KOPT-K1 (cell line): ENCODE measurements around the gene TBCD.
A peak's percentile ranks its signal among the peaks of the same experiment; 100 is the strongest.

Source experiments
- H3K27ac ChIP-seq: fragments of 200-600 bp; sonication (generic); 2 replicates; pipeline ENCODE4 v1.5.1; 2016; ENCODE audit warnings: antibody characterized with exemption, mild to moderate bottlenecking, low read depth, low read length; ENCODE audit not compliant: poor library complexity, severe bottlenecking
- H3K36me3 ChIP-seq: fragments of 200-600 bp; sonication (generic); 2 replicates; pipeline ENCODE4 v1.5.1; 2017; ENCODE audit warnings: antibody characterized with exemption, mild to moderate bottlenecking, low read length, moderate library complexity; ENCODE audit not compliant: insufficient read depth
- H3K9me3 ChIP-seq: fragments of 200-600 bp; sonication (generic); 2 replicates; pipeline ENCODE4 v1.5.1; 2017; ENCODE audit warnings: antibody characterized with exemption, low read length, mild to moderate bottlenecking; ENCODE audit not compliant: insufficient read depth, poor library complexity, severe bottlenecking

The TBCD gene

GRCh38 chr17:82863383-82863940, 111.6 kb downstream of the TBCD start:
- no peaks in the 10 kb centered on the region for H3K9me3 ChIP-seq
- H3K36me3 ChIP-seq: peaks cover 10% of the 10 kb centered on the region; the same call in 1 of the 2 replicates
- H3K27ac ChIP-seq: peak overlapping the region; percentile 91

GRCh38 chr17:82863941-82864712, 112.3 kb downstream of the TBCD start:
- peaks cover 10% of the 10 kb centered on the region; the same call in 1 of the 2 replicates for H3K36me3 ChIP-seq
- H3K9me3 ChIP-seq: no peaks in the 10 kb centered on the region
- peak overlapping the region; percentile 91 for H3K27ac ChIP-seq

DNA sequence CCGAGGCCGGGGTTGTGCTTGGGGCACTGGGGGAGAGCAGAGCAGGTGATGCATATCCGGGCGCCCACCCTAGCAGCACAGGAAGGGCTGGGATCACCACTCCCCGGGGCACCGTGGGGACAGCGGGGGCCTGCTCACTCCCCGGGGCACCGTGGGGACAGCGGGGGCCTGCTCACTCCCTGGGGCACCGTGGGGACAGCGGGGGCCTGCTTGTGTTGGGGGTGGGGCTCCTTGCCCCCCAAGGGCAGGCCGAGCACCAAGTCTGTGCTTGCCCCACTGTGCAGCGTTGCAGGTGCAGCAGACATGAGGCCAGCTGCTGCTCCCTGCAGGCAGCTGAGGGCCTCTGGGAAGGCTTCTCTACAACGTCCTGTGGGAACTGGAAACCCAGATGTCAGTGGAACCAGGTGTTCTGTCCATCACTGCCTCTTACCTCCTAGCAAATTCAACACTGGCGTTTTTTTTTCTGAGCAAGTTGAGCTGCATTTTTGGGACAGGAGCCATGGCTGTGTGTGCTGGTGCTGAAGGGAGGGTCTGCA, 112.9 kb downstream of the TBCD start:
- Histone ChIP-seq H3K36me3 (peaks cover 17% of the 10 kb centered on the region), H3K9me3 (no peaks in the 10 kb centered on the region), H3K27ac (peak overlapping the region; percentile 91)

DNA sequence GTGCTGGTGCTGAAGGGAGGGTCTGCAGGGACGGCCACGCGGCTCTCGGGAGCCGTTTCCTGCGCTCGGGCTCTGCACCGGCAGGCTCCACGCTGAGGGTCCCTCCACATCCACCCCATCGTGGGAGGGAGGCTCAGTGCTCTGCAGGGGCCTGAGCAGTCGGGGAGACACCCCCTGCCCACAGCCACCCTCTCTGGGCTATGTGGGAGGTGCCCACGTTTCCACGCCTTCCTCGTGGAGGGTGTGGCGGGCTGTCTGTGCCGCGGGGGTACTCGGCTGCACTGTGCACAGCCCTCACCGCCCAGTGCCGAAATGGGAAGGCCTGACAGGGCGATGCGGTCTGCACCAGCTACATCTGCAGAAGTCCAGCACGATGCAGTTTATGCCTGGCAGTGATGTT, 113.4 kb downstream of the TBCD start:
- Histone ChIP-seq H3K9me3 (no peaks in the 10 kb centered on the region), H3K36me3 (peaks cover 22% of the 10 kb centered on the region), H3K27ac (peak overlapping the region; percentile 91)

DNA sequence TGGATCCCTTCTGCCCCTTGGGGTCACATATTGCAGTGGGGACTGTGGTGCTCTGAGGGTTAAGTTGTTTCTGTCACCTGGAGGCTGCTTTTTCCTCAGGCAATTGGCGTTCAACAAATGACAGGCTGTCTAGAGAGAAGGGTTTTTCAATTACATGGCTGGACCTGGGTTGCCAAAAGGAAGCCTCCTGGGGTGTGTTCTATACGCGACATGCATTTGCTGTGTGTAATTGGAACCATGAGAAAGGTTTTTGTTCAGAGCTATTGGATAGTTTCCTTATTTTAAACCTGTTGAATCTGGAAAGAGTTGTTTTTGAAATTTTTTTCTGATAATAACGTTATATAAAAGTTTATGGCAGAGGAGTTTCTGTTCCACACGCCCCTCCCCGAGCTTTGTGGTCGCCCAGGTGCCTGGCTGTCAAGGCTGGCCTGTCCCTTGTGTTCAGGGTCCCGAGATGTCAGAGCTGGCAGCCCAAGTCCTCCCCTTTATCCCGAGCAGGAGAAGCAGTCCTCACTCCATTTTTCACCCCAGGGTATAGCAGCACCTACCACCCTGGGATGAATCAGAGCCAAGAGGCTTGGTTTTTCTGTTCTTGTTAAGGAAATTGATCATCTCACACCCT, 114.0 kb downstream of the TBCD start:
- no peaks in the 10 kb centered on the region for H3K9me3 ChIP-seq
- peak overlapping the region; percentile 91 for H3K27ac ChIP-seq
- H3K36me3 ChIP-seq: peaks cover 28% of the 10 kb centered on the region

- Histone ChIP-seq H3K36me3 (peaks cover 36% of the 10 kb centered on the region), H3K9me3 (no peaks in the 10 kb centered on the region), H3K27ac (peak overlapping the region; percentile 91)
Observed at GRCh38 chr17:82866590-82867191, 114.8 kb downstream of the TBCD start.

DNA sequence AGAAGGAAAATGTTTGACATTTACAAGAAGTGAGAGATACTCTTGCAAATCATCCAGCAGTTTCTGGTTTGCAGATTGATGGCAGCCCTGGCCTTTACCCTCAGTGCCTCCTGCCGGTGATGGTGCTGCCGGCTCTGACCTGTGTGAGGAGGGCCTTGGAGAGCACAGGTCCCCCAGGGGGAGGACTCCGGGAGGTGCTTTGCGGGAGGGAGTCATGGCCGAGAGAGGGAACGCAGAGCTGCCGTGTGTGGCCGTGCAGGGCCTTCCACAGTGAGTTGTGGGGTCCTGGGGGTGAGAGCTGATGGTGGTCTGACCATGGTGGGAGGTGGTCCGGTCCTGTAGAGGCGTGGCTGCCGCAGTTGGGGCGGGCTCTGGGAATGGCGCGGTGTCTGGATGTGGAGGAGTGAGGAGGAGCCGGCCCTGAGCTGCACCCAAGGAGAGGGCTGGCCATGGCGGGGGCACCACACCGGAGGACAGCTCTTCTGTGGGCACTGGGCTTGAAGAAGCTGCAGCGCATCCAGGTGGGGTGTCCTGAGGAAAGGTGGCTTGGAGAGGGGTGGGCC, 116.0 kb downstream of the TBCD start:
- peaks cover 48% of the 10 kb centered on the region for H3K36me3 ChIP-seq
- no peaks in the 10 kb centered on the region for H3K9me3 ChIP-seq
- H3K27ac ChIP-seq: no peak overlapping the region

DNA sequence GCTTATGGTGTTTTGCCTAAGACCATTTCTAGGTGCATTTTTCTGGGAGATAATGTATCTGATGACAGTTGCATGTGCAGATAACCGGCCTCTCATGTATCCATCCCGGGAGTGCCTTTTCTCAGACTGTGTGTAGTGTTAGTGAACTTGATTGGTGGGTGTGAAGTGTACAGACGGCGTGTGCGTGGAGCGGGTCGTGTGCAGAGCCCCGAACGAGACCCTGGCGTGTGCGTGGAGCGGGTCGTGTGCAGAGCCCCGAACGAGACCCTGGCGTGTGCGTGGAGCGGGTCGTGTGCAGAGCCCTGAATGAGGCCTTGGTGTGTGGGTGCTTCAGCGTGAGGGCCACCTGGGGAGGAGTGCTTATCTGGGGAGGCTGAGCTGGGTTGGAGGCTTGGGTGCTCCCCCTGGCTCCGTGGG, 116.9 kb downstream of the TBCD start:
- no peak overlapping the region for H3K27ac ChIP-seq
- no peaks in the 10 kb centered on the region for H3K9me3 ChIP-seq
- H3K36me3 ChIP-seq: peaks cover 56% of the 10 kb centered on the region

GRCh38 chr17:82869536-82869935, 117.7 kb downstream of the TBCD start:
- H3K27ac ChIP-seq: no peak overlapping the region
- peaks cover 62% of the 10 kb centered on the region for H3K36me3 ChIP-seq
- no peaks in the 10 kb centered on the region for H3K9me3 ChIP-seq

DNA sequence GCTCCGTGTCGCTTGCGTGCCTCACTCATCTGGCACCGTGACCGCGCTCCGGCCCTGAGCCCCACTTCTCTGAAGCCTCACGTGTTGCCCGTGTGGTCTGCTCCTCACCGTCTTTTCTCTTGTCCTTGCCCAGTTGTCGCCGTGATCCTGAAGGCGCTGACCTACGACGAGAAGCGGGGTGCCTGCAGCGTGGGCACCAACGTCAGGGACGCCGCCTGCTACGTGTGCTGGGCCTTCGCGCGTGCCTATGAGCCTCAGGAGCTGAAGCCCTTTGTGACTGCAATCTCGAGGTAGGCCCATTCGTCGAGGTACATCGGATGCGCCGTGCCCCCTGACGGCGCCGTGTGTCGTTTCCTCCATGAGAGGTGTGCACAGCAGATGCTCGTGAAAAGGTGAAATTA, 118.2 kb downstream of the TBCD start:
- Histone ChIP-seq H3K36me3 (peaks cover 63% of the 10 kb centered on the region), H3K9me3 (no peaks in the 10 kb centered on the region), H3K27ac (no peak overlapping the region)

GRCh38 chr17:82870541-82870940, 118.7 kb downstream of the TBCD start:
- H3K9me3 ChIP-seq: no peaks in the 10 kb centered on the region
- H3K27ac ChIP-seq: no peak overlapping the region
- H3K36me3 ChIP-seq: peaks cover 67% of the 10 kb centered on the region

DNA sequence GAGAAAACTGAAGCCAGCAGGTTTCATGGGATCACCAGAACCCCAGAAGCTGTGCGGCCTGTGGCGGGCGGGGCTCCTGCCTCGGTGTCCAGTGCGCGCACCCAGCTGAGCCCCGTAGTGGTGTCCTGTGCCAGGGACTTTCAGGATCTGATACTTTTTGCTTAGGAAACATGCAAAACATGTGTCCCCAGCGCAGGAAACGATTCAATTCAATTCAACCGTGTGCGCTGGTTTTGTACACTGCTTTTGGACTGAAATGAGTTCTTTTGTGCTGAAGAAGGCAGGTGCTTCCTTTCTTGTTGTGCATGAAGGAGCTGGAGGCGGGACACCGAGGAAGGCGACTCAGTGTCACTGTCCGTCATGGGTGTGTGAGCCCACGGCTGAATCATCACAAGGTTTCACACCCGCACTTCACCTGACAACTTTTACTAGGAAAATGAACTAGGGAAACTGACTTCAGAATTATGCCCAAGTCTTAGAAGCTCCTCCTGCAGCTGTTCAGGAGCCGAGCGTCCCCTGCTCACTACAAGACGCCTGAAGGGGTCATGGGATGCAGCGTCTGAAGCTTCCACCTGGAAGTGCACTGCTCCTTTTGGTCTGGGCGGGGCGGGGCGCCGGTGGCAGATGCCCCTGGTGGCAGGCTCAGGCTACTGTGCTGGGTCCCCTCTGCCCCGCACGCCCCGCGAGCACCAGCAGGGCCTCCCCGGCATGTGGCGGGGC, 119.4 kb downstream of the TBCD start:
- peaks cover 69% of the 10 kb centered on the region for H3K36me3 ChIP-seq
- no peak overlapping the region for H3K27ac ChIP-seq

DNA sequence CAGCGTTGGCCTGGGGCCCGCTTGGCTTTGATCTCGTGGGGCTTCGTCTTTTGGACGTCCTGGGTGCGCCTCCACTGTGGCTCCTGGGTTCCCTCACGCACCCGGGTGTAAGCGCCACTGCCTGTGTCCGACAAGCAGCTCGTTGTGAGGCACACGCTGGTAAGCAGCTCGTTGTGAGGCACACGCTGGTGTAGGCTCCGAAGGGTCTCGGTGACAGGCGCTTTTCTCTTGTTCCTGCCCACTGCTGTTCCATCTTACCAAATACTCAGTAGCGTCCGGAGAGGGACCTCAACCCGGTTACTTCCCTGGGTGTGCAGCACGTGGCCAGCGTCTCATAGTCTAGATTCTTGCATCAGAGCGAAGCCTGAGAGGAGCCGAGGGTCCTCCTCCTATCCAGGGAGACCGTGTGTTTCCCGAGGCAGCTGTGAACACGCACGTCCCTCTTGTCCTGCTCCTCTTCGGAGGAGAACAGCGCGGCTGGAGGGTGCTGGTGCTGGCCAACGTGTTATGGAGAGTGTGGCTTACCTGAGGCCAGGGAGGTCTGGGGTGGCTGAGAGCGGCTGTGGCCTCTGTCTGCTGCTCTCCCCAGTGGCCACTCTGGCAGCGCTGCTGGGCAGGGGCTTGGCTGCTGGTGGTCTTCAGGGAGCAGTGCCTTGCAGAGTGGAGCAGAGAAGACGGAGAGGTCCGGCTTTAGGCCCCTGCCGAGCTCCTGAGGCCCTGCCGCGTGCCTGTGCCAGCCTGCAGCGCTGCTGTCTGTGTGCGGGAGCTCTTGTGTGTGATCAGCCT, 120.1 kb downstream of the TBCD start:
- H3K27ac ChIP-seq: no peak overlapping the region
- H3K9me3 ChIP-seq: no peaks in the 10 kb centered on the region
- H3K36me3 ChIP-seq: peaks cover 65% of the 10 kb centered on the region

More for the DNA sequence above, 119.4 kb downstream of the TBCD start:
- no peaks in the 10 kb centered on the region for H3K9me3 ChIP-seq
